ENCODE measurements around the gene CDH23. TPM values are rescaled to one million over a fixed set of nuclear protein-coding genes. Genes with fewer than 3 reads are reported as not detected.

CDH23 gene
- total and polyA plus RNA-seq, 9 of the 15 experiments (the other 6 are each of a cell fraction or from before 2014, with no cell fraction given) = 0.18 to 1.2 (median 0.47) TPM

- peaks cover 15 to 45% of the 10 kb centered on the region in 2 experiments for H3K4me1 ChIP-seq (replicated peaks in 1 of 2; ENCODE audit: control insufficient read depth in 2 of 2, insufficient read depth in 2 of 2, low read length in 2 of 2)
- peak; percentile 17; the same call in 1 of the 3 replicates for ATAC-seq
- in situ Hi-C loops (cut with MboI) (no loop called here), intact Hi-C loops (cut with micrococcal nuclease) (no loop called here)
- ChIA-PET CTCF (ENCODE audit: low intra/inter-chr PET ratio) (interaction anchor here (0.7 kb wide), 1 partner anchor 111 kb away, joined by 3 read pairs; no protein-coding TSS in a partner anchor), POLR2A (interaction anchor here (0.6 to 1.8 kb wide), 14 partner anchors 8 to 466 kb away, joined by 3 to 6 read pairs (median 3); partner anchors contain the start of gene PSAP)
- peak overlapping the region in 1 of 2 experiments; percentile 30; a peak in 1 of 4 replicates for H3K9ac ChIP-seq (ENCODE audit: insufficient read depth in 1 of 2, low read depth in 2 of 2, low read length in 2 of 2)
- no peak for FAIRE-seq
- H3K9me3 ChIP-seq (replicated peaks; ENCODE audit: control insufficient read depth, insufficient read depth, low read depth, low read length) = no peaks in the 10 kb centered on the region; the same call in 1 of the 2 replicates
- TF ChIP-seq ZKSCAN8 (CRISPR knock-in tag; IDR thresholded peaks at IDR 0.05) (no peak), FOSL1 (tag; conservative IDR thresholded peaks at IDR 0.05) (0 out of 2 replicates have a peak, but pooled peaks have one; percentile 10), GABPB1 (CRISPR knock-in tag; IDR thresholded peaks at IDR 0.05) (no peak), MEIS2 (IDR thresholded peaks at IDR 0.05; ENCODE audit: partially characterized antibody) (peak; percentile 86)
- TF ChIP-seq, protein P1, sequence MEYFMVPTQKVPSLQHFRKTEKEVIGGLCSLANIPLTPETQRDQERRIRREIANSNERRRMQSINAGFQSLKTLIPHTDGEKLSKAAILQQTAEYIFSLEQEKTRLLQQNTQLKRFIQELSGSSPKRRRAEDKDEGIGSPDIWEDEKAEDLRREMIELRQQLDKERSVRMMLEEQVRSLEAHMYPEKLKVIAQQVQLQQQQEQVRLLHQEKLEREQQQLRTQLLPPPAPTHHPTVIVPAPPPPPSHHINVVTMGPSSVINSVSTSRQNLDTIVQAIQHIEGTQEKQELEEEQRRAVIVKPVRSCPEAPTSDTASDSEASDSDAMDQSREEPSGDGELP (CRISPR knock-in tag; IDR thresholded peaks at IDR 0.05; ENCODE audit: borderline replicate concordance) = 0 out of 2 replicates have a peak, but pooled peaks have one; percentile 4
- TF ChIP-seq, protein P2, sequence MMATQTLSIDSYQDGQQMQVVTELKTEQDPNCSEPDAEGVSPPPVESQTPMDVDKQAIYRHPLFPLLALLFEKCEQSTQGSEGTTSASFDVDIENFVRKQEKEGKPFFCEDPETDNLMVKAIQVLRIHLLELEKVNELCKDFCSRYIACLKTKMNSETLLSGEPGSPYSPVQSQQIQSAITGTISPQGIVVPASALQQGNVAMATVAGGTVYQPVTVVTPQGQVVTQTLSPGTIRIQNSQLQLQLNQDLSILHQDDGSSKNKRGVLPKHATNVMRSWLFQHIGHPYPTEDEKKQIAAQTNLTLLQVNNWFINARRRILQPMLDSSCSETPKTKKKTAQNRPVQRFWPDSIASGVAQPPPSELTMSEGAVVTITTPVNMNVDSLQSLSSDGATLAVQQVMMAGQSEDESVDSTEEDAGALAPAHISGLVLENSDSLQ (IDR thresholded peaks at IDR 0.05) = peak; percentile 83
- TF ChIP-seq, protein P3, sequence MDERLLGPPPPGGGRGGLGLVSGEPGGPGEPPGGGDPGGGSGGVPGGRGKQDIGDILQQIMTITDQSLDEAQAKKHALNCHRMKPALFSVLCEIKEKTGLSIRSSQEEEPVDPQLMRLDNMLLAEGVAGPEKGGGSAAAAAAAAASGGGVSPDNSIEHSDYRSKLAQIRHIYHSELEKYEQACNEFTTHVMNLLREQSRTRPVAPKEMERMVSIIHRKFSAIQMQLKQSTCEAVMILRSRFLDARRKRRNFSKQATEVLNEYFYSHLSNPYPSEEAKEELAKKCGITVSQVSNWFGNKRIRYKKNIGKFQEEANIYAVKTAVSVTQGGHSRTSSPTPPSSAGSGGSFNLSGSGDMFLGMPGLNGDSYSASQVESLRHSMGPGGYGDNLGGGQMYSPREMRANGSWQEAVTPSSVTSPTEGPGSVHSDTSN (CRISPR knock-in tag; IDR thresholded peaks at IDR 0.05; ENCODE audit: low read depth) = no peak
- TF ChIP-seq, protein P3 (tag; conservative IDR thresholded peaks at IDR 0.05; ENCODE audit: low read depth) = peak; percentile 70
- DNase-seq (ENCODE audit: extremely low read depth in 1 of 4, low spot score in 3 of 4) = no peak
- H3K4me3 ChIP-seq = no peak overlapping the region
- H3K79me2 ChIP-seq (ENCODE audit: control insufficient read depth, insufficient read depth, low read length) = no peaks in the 10 kb centered on the region
- no peaks in the 10 kb centered on the region for H3K36me3 ChIP-seq (ENCODE audit: control insufficient read depth, insufficient read depth, low read length)
- 60% methylated on average over 22 of the region's 23 CpGs for whole genome bisulfite sequencing (ENCODE audit: insufficient coverage, low coverage, missing lambda C conversion rate)
- peaks cover 3% of the 10 kb centered on the region for H3K9me1 ChIP-seq (ENCODE audit: control insufficient read depth, insufficient read depth, low read length)
- no peak overlapping the region; the same call in 1 of the 2 replicates for H3K4me2 ChIP-seq (ENCODE audit: insufficient read depth, low read length)
- H2AFZ ChIP-seq (ENCODE audit: low read depth, low read length) = no peak overlapping the region
- no peak overlapping the region for H3K27ac ChIP-seq (ENCODE audit: extremely low read depth, low read depth, low read length)
- BruUV-seq (replicated peaks) = no TSS peak
- no peaks in the 10 kb centered on the region for H3K27me3 ChIP-seq (ENCODE audit: control insufficient read depth in 2 of 2, insufficient read depth in 2 of 2, low read length in 2 of 2)
- H4K20me1 ChIP-seq (replicated peaks; ENCODE audit: control insufficient read depth, insufficient read depth, low read length) = no peaks in the 10 kb centered on the region
These were observed 410.2 kb downstream of the CDH23 start for GRCh38 chr10:71806704-71807556.
